Lung (tissue), 12 donors: Measurements from ENCODE around the gene AXDND1. TPM values are rescaled to one million over a fixed set of nuclear protein-coding genes. Genes with fewer than 3 reads are reported as not detected.

Source experiments
- ATAC-seq: fragments of 200-7000 bp; cut with Tn5 transposase; one replicate; pipeline ENCODE4 v1.9.1; 2020; ENCODE audit warnings: moderate number of reproducible peaks; ENCODE audit not compliant: insufficient read depth, low FRiP score
- DNase-seq, 3 donors: peaks; one replicate each; pipeline ENCODE4 v3.0.0-alpha.2; 2013 to 2017
- H3K27ac ChIP-seq, 2 donors: one replicate each; pipeline ENCODE4 v1.5.1; 2013; ENCODE audit warnings: mild to moderate bottlenecking in 2 of 2, moderate library complexity in 2 of 2, control low read depth in 1 of 2, inconsistent platforms in 1 of 2, low read depth in 1 of 2, low read length in 1 of 2
- H3K27me3 ChIP-seq, 3 donors: one replicate each; pipeline ENCODE4 v1.5.1; 2013; ENCODE audit warnings: low read length in 2 of 3; ENCODE audit not compliant: control insufficient read depth in 3 of 3, insufficient read depth in 3 of 3
- H3K36me3 ChIP-seq, 4 donors: one replicate each; pipeline ENCODE4 v1.5.1; 2013; ENCODE audit warnings: low read length in 4 of 4, mild to moderate bottlenecking in 1 of 4, moderate library complexity in 1 of 4; ENCODE audit not compliant: control insufficient read depth in 4 of 4, insufficient read depth in 4 of 4
- H3K4me1 ChIP-seq, 5 donors: one replicate each; pipeline ENCODE4 v1.5.1; 2013; ENCODE audit warnings: low read length in 5 of 5, mild to moderate bottlenecking in 2 of 5, moderate library complexity in 1 of 5; ENCODE audit not compliant: control insufficient read depth in 5 of 5, insufficient read depth in 5 of 5
- H3K4me3 ChIP-seq: one replicate; pipeline ENCODE4 v1.5.1; 2013; ENCODE audit warnings: mild to moderate bottlenecking, control low read depth, moderate library complexity
- H3K9ac ChIP-seq, 2 donors: one replicate each; pipeline ENCODE4 v1.5.1; 2013; ENCODE audit warnings: low read length in 2 of 2, control low read depth in 1 of 2; ENCODE audit not compliant: insufficient read depth in 1 of 2
- H3K9me3 ChIP-seq, 4 donors: one replicate each; pipeline ENCODE4 v1.5.1; 2013; ENCODE audit warnings: low read length in 3 of 4, mild to moderate bottlenecking in 1 of 4, moderate library complexity in 1 of 4; ENCODE audit not compliant: control insufficient read depth in 4 of 4, insufficient read depth in 3 of 4
- WGBS, 2 donors: extraction: QIAGEN DNeasy Blood & Tissue Kit; methylation state at CpG; one replicate each; pipeline ENCODE4 v1.1.7; 2013; 5-methylcytosine and 5-hydroxymethylcytosine counted together
- polyA plus RNA-seq, 2 donors: library from polyadenylated mRNA; stranded (reverse); fragments of 200-250 nt; gene quantifications; one replicate each; pipeline ENCODE4 v1.2.1, GENCODE V29; 2013
- total RNA-seq, 2 donors: library from RNA; depleted of rRNA in 1 of 2; stranded (reverse); fragments of >200 nt in 1 of 2; gene quantifications; one replicate each; pipeline ENCODE4 v1.2.1, GENCODE V29; 2014 to 2021
- TF ChIP-seq, protein P1 (sequence below): IDR thresholded peaks from 2 replicates; pipeline ENCODE4 v1.5.1; 2012; ENCODE audit warnings: mild to moderate bottlenecking; ENCODE audit errors: control extremely low read depth, extremely low read depth
- donor health status: control.
- donor health status: control.
- donor health status: Bipolar disorder and iron deficiency.
- donor health status: healthy.
- donor health status: DM: yes; HTN: yes; CAD: no.

Gene AXDND1
- total and polyA plus RNA-seq, 4 donors: 0.10 to 2.7 (median 0.42) TPM

DNA sequence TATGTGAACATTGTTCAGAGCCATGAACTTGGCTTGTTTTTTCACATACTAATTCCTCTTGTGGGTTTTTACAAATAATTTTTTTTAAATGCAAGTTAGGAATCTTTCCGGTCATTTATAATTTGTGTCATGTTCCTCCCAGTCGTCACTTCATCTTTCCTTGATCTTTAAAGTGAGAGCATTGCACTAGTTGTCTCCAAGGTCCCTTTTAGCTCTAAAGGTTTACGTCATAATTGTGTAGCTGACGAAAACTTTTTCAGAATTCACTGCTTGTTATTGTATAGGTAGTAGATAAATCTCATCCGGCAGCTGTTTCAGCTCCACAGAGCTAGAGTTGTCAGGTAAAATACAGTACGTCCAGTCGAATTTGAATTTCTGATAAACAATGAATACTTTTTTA, 38.6 kb upstream of the AXDND1 start:
- DNase-seq (no peak), ATAC-seq (no peak)
- Histone ChIP-seq H3K27ac (no peak overlapping the region), H3K4me3 (no peak overlapping the region), H3K4me1 (peaks cover 0 to 9% (median 5%) of the 10 kb centered on the region in 5 donors), H3K27me3 (no peaks in the 10 kb centered on the region), H3K9ac (no peak overlapping the region), H3K9me3 (peaks cover 0 to 2% (median 0%) of the 10 kb centered on the region in 4 donors), H3K36me3 (peaks cover 1 to 6% (median 3%) of the 10 kb centered on the region in 4 donors)
- 69 to 86% methylated on average over 7 of the region's 7 CpGs for WGBS, 2 donors
- TF ChIP-seq, protein P1, sequence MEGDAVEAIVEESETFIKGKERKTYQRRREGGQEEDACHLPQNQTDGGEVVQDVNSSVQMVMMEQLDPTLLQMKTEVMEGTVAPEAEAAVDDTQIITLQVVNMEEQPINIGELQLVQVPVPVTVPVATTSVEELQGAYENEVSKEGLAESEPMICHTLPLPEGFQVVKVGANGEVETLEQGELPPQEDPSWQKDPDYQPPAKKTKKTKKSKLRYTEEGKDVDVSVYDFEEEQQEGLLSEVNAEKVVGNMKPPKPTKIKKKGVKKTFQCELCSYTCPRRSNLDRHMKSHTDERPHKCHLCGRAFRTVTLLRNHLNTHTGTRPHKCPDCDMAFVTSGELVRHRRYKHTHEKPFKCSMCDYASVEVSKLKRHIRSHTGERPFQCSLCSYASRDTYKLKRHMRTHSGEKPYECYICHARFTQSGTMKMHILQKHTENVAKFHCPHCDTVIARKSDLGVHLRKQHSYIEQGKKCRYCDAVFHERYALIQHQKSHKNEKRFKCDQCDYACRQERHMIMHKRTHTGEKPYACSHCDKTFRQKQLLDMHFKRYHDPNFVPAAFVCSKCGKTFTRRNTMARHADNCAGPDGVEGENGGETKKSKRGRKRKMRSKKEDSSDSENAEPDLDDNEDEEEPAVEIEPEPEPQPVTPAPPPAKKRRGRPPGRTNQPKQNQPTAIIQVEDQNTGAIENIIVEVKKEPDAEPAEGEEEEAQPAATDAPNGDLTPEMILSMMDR: no peak

DNA sequence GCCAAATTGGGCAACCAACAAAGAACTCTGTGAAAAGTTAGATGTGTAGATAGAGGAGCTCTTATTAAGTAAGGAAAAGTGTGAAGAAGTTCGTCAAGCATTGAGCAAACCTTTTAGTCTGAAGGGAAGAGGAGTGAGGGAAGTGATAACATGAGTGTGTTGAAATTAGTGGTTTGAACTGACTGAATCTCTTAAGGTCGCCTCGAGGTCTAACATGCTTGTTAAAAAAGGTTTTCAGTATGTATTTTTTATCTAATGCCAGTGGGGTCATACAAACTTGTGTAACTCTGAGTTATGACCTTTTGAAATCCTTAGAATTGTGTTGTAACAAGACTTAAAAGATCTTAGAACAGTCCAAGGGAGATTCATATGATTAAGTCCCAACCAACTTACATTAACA, 38.1 kb upstream of the AXDND1 start:
- H3K4me3 ChIP-seq: no peak overlapping the region
- H3K36me3 ChIP-seq: peaks cover 1 to 7% (median 5%) of the 10 kb centered on the region in 4 donors
- 19 to 48% methylated on average over 3 of the region's 3 CpGs for WGBS, 2 donors
- DNase-seq: no peak
- H3K9me3 ChIP-seq: peaks cover 0 to 2% (median 0%) of the 10 kb centered on the region in 4 donors
- H3K4me1 ChIP-seq: peaks cover 0 to 7% (median 2%) of the 10 kb centered on the region in 5 donors
- no peak overlapping the region for H3K9ac ChIP-seq
- no peak overlapping the region for H3K27ac ChIP-seq
- H3K27me3 ChIP-seq: no peaks in the 10 kb centered on the region
- ATAC-seq: peak; percentile 61
- TF ChIP-seq, protein P1: no peak

DNA sequence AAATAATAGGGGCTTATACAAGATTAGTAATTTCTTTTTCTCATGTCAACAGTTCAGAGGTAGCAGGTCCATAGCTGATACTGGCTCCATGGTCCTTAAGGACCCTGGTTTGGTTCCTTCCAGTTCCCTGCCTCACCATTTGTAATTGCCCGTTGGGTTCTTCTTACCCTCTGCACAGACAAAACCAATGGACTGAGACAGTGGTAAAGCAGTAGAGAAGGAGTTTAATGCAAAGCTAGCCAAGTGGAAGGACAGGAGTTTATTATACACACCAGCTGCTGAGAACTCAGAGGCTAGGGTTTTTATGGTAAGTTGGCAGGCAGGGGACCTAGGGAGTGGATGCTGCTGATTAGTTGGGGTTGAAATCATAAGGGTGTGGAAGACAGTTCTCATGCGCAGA, 35.9 kb upstream of the AXDND1 start:
- no peak overlapping the region for H3K4me3 ChIP-seq
- peaks cover 0 to 7% (median 2%) of the 10 kb centered on the region in 4 donors for H3K36me3 ChIP-seq
- no peak for ATAC-seq
- H3K4me1 ChIP-seq: no peaks in the 10 kb centered on the region
- TF ChIP-seq, protein P1: no peak
- H3K9me3 ChIP-seq: peaks cover 0 to 2% (median 0%) of the 10 kb centered on the region in 4 donors
- WGBS, 2 donors: 79 to 95% methylated on average over 2 of the region's 2 CpGs
- no peak overlapping the region for H3K27ac ChIP-seq
- no peak overlapping the region for H3K9ac ChIP-seq
- no peaks in the 10 kb centered on the region for H3K27me3 ChIP-seq
- no peak for DNase-seq

DNA sequence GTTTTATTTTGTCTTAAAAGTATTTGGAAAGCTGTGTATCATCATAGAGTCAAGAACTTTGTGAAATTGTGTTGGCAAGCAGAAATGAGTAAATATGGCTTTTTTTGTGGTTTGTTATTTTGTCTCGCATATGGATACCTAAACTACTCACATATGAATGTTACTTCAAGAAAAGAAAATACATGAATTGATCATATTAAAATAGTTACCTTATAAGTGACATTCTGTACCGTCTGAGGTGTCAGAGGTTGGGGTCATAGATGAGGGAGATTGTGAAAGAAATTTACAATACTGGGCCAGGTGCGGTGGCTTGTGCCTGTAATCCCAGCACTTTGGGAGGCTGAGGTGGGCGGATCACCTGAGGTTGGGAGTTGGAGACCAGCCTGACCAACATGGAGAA, 31.3 kb upstream of the AXDND1 start:
- H3K9ac ChIP-seq: no peak overlapping the region
- no peaks in the 10 kb centered on the region for H3K27me3 ChIP-seq
- H3K36me3 ChIP-seq: peaks cover 3 to 7% (median 5%) of the 10 kb centered on the region in 4 donors
- peaks cover 0 to 2% (median 0%) of the 10 kb centered on the region in 4 donors for H3K9me3 ChIP-seq
- DNase-seq (no peak), ATAC-seq (no peak)
- 94 to 99% methylated on average over 4 of the region's 4 CpGs for WGBS, 2 donors
- TF ChIP-seq, protein P1: no peak
- H3K27ac ChIP-seq: no peak overlapping the region
- no peak overlapping the region for H3K4me3 ChIP-seq
- no peaks in the 10 kb centered on the region for H3K4me1 ChIP-seq
